Endothelial cell of umbilical vein (primary cell): ENCODE data around the gene TOP3A. TPM values are rescaled to one million over a fixed set of nuclear protein-coding genes. Genes with fewer than 3 reads are reported as not detected.

Source experiments
- BruUV-seq: library from RNA; stranded (reverse); fragments of 400-500 nt; replicated peaks from 2 replicates; lab custom pipeline; 2021; lab: Mats Ljungman, UMichigan
- CTCF ChIA-PET: fragments of 300-600, 350-600 bp; sonication (Branson Sonifier 250); formaldehyde crosslinking; loops from one replicate; lab custom pipeline; 2021; ENCODE audit warnings: antibody characterized with exemption, inconsistent platforms; lab: Charles Lee
- POLR2A ChIA-PET: fragments of 300-600, 350-600 bp; sonication (Branson Sonifier 250); formaldehyde crosslinking; loops from one replicate; lab custom pipeline; 2021; ENCODE audit warnings: antibody characterized with exemption, inconsistent platforms; lab: Charles Lee
- DNase-seq: peaks from one replicate; pipeline ENCODE4 v3.0.0-alpha.2; 2011; ENCODE audit warnings: low read depth, low spot score
- FAIRE-seq: peaks from 2 replicates; lab custom pipeline; 2011; peaks lifted over from hg19 to GRCh38; lab: Jason Lieb, UNC
- H2AFZ ChIP-seq: 2 replicates; pipeline ENCODE4 v1.6.0; 2012; ENCODE audit warnings: low read depth, low read length, control low read depth, inconsistent platforms
- H3K27ac ChIP-seq: 2 replicates; pipeline ENCODE4 v1.5.1; 2011; ENCODE audit warnings: low read depth, mild to moderate bottlenecking, control low read depth, low read length, moderate library complexity; ENCODE audit not compliant: insufficient read depth
- H3K27me3 ChIP-seq, 2 experiments: 2 replicates each; pipeline versions ENCODE4 v1.6.0 to v1.6.1; 2011; ENCODE audit warnings: low read length in 2 of 2, mixed read lengths in 1 of 2; ENCODE audit not compliant: control insufficient read depth in 2 of 2, insufficient read depth in 2 of 2
- H3K36me3 ChIP-seq, 2 experiments: 2 replicates in 1 of 2; 3 replicates in 1 of 2; pipeline ENCODE4 v1.5.1; 2011; ENCODE audit warnings: low read length in 2 of 2, mild to moderate bottlenecking in 1 of 2, moderate library complexity in 1 of 2; ENCODE audit not compliant: control insufficient read depth in 2 of 2, insufficient read depth in 2 of 2; ENCODE audit errors: extremely low read depth in 1 of 2
- H3K4me1 ChIP-seq: 3 replicates; pipeline ENCODE4 v1.5.1; 2011; ENCODE audit warnings: mild to moderate bottlenecking, low read length; ENCODE audit not compliant: control insufficient read depth, insufficient read depth; ENCODE audit errors: extremely low read depth
- H3K4me2 ChIP-seq: 2 replicates; pipeline ENCODE4 v1.6.1; 2011; ENCODE audit warnings: low read length, control low read depth, mixed read lengths; ENCODE audit not compliant: insufficient read depth
- H3K4me3 ChIP-seq, 3 experiments: fragments of 200-600 bp in 1 of 3; sonication (generic), shearing (Covaris generic) in 1 of 3; replicated peaks in 1 of 3; 2 replicates each; pipeline ENCODE4 v1.5.1; 2011 to 2016; ENCODE audit warnings: control low read depth in 3 of 3, low read length in 3 of 3, mild to moderate bottlenecking in 2 of 3, inconsistent platforms in 1 of 3, low read depth in 1 of 3, moderate library complexity in 1 of 3; ENCODE audit not compliant: insufficient read depth in 1 of 3
- H3K79me2 ChIP-seq: 2 replicates; pipeline ENCODE4 v1.6.0; 2012; ENCODE audit warnings: low read length, inconsistent platforms; ENCODE audit not compliant: control insufficient read depth, insufficient read depth
- H3K9ac ChIP-seq: replicated peaks from 2 replicates; pipeline ENCODE3; 2011; ENCODE audit warnings: low read length, control low read depth; ENCODE audit not compliant: insufficient read depth; ENCODE audit errors: extremely low read depth
- H3K9me1 ChIP-seq: replicated peaks from 3 replicates; pipeline ENCODE4 v1.6.0; 2011; ENCODE audit warnings: mild to moderate bottlenecking, low read length; ENCODE audit not compliant: control insufficient read depth, insufficient read depth; ENCODE audit errors: extremely low read depth
- H3K9me3 ChIP-seq: replicated peaks from 2 replicates; pipeline ENCODE4 v1.5.1; 2012; ENCODE audit warnings: low read length, inconsistent platforms; ENCODE audit not compliant: control insufficient read depth, insufficient read depth
- H4K20me1 ChIP-seq: replicated peaks from 2 replicates; pipeline ENCODE3; 2011; ENCODE audit warnings: mild to moderate bottlenecking, low read length; ENCODE audit not compliant: control insufficient read depth, insufficient read depth; ENCODE audit errors: extremely low read depth
- CTCF ChIP-seq, 2 donors: IDR thresholded peaks; 1 replicate in 1 of 2; 2 replicates in 1 of 2; pipeline ENCODE4 v1.5.1; 2011; ENCODE audit warnings: low read length in 2 of 2, mild to moderate bottlenecking in 2 of 2, moderate library complexity in 2 of 2, control low read depth in 1 of 2, inconsistent platforms in 1 of 2, low read depth in 1 of 2; ENCODE audit not compliant: insufficient read depth in 1 of 2; ENCODE audit errors: extremely low read depth in 1 of 2
- EZH2 ChIP-seq: IDR thresholded peaks from 2 replicates; pipeline ENCODE4 v1.6.1; 2012; ENCODE audit warnings: borderline replicate concordance, low read depth, mild to moderate bottlenecking, moderate library complexity, low read length, inconsistent platforms; ENCODE audit not compliant: severe bottlenecking
- FOS ChIP-seq: IDR thresholded peaks from 2 replicates; pipeline ENCODE4 v1.6.1; 2011; ENCODE audit warnings: mild to moderate bottlenecking, low read length, moderate library complexity, borderline replicate concordance; ENCODE audit not compliant: insufficient read depth
- GATA2 ChIP-seq: IDR thresholded peaks from 2 replicates; pipeline ENCODE4 v1.7.0; 2011; ENCODE audit warnings: low read depth, mild to moderate bottlenecking, moderate library complexity, mixed read lengths, low read length; ENCODE audit not compliant: insufficient read length, insufficient read depth
- JUN ChIP-seq: IDR thresholded peaks from 2 replicates; pipeline ENCODE4 v1.6.1; 2011; ENCODE audit warnings: borderline replicate concordance, low read depth; ENCODE audit not compliant: insufficient read length, insufficient read depth
- MAX ChIP-seq: IDR thresholded peaks from 2 replicates; pipeline ENCODE4 v1.6.1; 2011; ENCODE audit not compliant: insufficient read depth, insufficient read length
- MYC ChIP-seq: IDR thresholded peaks from one replicate; pipeline ENCODE4 v1.6.1; 2011; ENCODE audit warnings: mild to moderate bottlenecking, low read depth, low read length
- POLR2A ChIP-seq: IDR thresholded peaks from 2 replicates; pipeline ENCODE4 v1.6.1; 2012; ENCODE audit warnings: low read depth, mild to moderate bottlenecking, control low read depth, low read length
- POLR2AphosphoS5 ChIP-seq: IDR thresholded peaks from 2 replicates; pipeline ENCODE4 v1.6.1; 2012; ENCODE audit warnings: low read depth, mild to moderate bottlenecking, control low read depth, low read length, moderate library complexity; ENCODE audit not compliant: insufficient read depth
- dilution Hi-C: fragments of 300-500 bp; cut with MboI; formaldehyde crosslinking; loops from one replicate; pipeline ENCODE4 v1.15.0; 2019; ENCODE audit warnings: low sequenced_read_pairs; ENCODE audit not compliant: extremely low pct_ligation_motif_present
- intact Hi-C: fragments of 100-400 bp; cut with micrococcal nuclease; formaldehyde crosslinking; loops from one replicate; pipeline ENCODE4 v1.10.0; 2022
- polyA plus RNA-seq, 4 experiments: library from polyadenylated mRNA; depleted of rRNA in 3 of 4; stranded (reverse) in 3 of 4; unstranded in 1 of 4; fragments of >200 nt; gene quantifications; 2 replicates each; pipeline versions ENCODE4 v1.2.1 to v1.2.3, GENCODE V29; 2011 to 2012; ENCODE audit warnings: missing spikeins in 1 of 4
- total RNA-seq: library from RNA; stranded (reverse); gene quantifications from 2 replicates; pipeline ENCODE4 v1.2.3, GENCODE V29; 2021

TOP3A gene
- total and polyA plus RNA-seq, 2 donors (not counting 3 experiments of a cell fraction or from before 2014, with no cell fraction given), result 20.4 to 53.1 TPM

DNA sequence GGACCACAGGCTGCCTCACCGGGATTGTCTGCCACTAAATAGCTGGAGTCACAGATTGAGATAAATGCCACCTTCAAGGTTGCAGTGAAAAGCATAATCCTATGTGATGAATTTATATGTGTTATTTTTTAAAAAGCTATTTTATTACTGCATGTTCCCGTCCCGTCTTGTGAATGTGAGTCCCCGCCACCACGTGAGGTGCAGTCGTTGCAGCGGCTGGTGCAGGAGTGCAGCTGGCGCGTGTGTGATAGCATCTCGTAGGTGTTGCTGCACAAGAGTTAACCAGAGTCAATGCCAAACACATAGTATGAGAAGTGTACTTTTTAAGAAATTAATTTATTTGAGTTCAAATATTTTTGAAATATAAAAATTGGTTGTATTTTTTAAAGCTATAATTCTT lies 12.8 kb upstream of the TOP3A start:
- no peaks in the 10 kb centered on the region for H3K9me3 ChIP-seq
- BruUV-seq, result no TSS peak
- ChIA-PET POLR2A (no interaction called here), CTCF (no interaction called here)
- DNase-seq, result no peak
- H4K20me1 ChIP-seq, result no peaks in the 10 kb centered on the region
- no peaks in the 10 kb centered on the region for H3K9me1 ChIP-seq
- H3K27me3 ChIP-seq, result no peaks in the 10 kb centered on the region
- no peak overlapping the region for H3K4me3 ChIP-seq
- dilution Hi-C loops, result no loop called here
- H3K4me1 ChIP-seq, result no peaks in the 10 kb centered on the region
- peaks cover 3 to 40% of the 10 kb centered on the region in 2 experiments for H3K36me3 ChIP-seq
- intact Hi-C loops, result no loop called here
- H2AFZ ChIP-seq, result no peak overlapping the region
- no peaks in the 10 kb centered on the region for H3K79me2 ChIP-seq
- no peak for FAIRE-seq
- TF ChIP-seq CTCF (IDR thresholded peaks at IDR 0.05; ENCODE audit: extremely low read depth in 1 of 2, insufficient read depth in 1 of 2, low read depth in 1 of 2, low read length in 2 of 2) (no peak), GATA2 (no peak), EZH2 (no peak), MYC (no peak), MAX (no peak), POLR2A (no peak), FOS (no peak), JUN (no peak), POLR2AphosphoS5 (no peak)
- H3K27ac ChIP-seq, result no peak overlapping the region
- no peak overlapping the region for H3K4me2 ChIP-seq
- H3K9ac ChIP-seq, result no peak overlapping the region
